ENCODE measurements around the gene ZNF423.

The ZNF423 gene

GRCh38 chr16:49854796-49855203, 1.1 kb downstream of the ZNF423 start:
- Histone ChIP-seq H3K27me3 (ENCODE audit: control insufficient read depth, insufficient read depth, low read length) (peaks cover 56% of the 10 kb centered on the region), H3K9ac (ENCODE audit: low read depth, low read length) (peak overlapping the region; percentile 54)

GRCh38 chr16:49854188-49854795, 1.6 kb downstream of the ZNF423 start:
- H3K27me3 ChIP-seq (ENCODE audit: control insufficient read depth, insufficient read depth, low read length) = peaks cover 55% of the 10 kb centered on the region
- no peaks in the 10 kb centered on the region for H3K36me3 ChIP-seq (ENCODE audit: insufficient read depth, low read length)
- peak overlapping the region; percentile 70 for H3K4me3 ChIP-seq (ENCODE audit: low read length)
- peak overlapping the region; percentile 54 for H3K9ac ChIP-seq (ENCODE audit: low read depth, low read length)
- peak overlapping the region; percentile 84 for H3K4me2 ChIP-seq (ENCODE audit: low read length)
- no peaks in the 10 kb centered on the region for H3K9me3 ChIP-seq (replicated peaks; ENCODE audit: low read length)
- H3K4me1 ChIP-seq (ENCODE audit: control insufficient read depth, insufficient read depth, low read length) = peaks cover 13% of the 10 kb centered on the region

More at GRCh38 chr16:49854796-49855203, 1.1 kb downstream of the ZNF423 start:
- no peaks in the 10 kb centered on the region for H3K9me3 ChIP-seq (replicated peaks; ENCODE audit: low read length)
- peaks cover 13% of the 10 kb centered on the region for H3K4me1 ChIP-seq (ENCODE audit: control insufficient read depth, insufficient read depth, low read length)
- H3K4me3 ChIP-seq (ENCODE audit: low read length) = peak overlapping the region; percentile 70
- no peaks in the 10 kb centered on the region for H3K36me3 ChIP-seq (ENCODE audit: insufficient read depth, low read length)
- H3K4me2 ChIP-seq (ENCODE audit: low read length) = peak overlapping the region; percentile 84

GRCh38 chr16:49852279-49852678, 3.6 kb downstream of the ZNF423 start:
- Histone ChIP-seq H3K4me3 (ENCODE audit: low read length) (no peak overlapping the region), H3K9me3 (replicated peaks; ENCODE audit: low read length) (no peaks in the 10 kb centered on the region), H3K27me3 (ENCODE audit: control insufficient read depth, insufficient read depth, low read length) (peaks cover 39% of the 10 kb centered on the region), H3K4me2 (ENCODE audit: low read length) (no peak overlapping the region), H3K36me3 (ENCODE audit: insufficient read depth, low read length) (no peaks in the 10 kb centered on the region), H3K9ac (ENCODE audit: low read depth, low read length) (no peak overlapping the region), H3K4me1 (ENCODE audit: control insufficient read depth, insufficient read depth, low read length) (peaks cover 6% of the 10 kb centered on the region)

- no peak overlapping the region for H3K4me3 ChIP-seq (ENCODE audit: low read length)
- H3K9me3 ChIP-seq (replicated peaks; ENCODE audit: low read length) = no peaks in the 10 kb centered on the region
- H3K36me3 ChIP-seq (ENCODE audit: insufficient read depth, low read length) = no peaks in the 10 kb centered on the region
- peaks cover 39% of the 10 kb centered on the region for H3K27me3 ChIP-seq (ENCODE audit: control insufficient read depth, insufficient read depth, low read length)
- peaks cover 6% of the 10 kb centered on the region for H3K4me1 ChIP-seq (ENCODE audit: control insufficient read depth, insufficient read depth, low read length)
- H3K9ac ChIP-seq (ENCODE audit: low read depth, low read length) = no peak overlapping the region
- no peak overlapping the region for H3K4me2 ChIP-seq (ENCODE audit: low read length)
Measured at GRCh38 chr16:49851468-49851787, 4.5 kb downstream of the ZNF423 start.

- Histone ChIP-seq H3K36me3 (ENCODE audit: insufficient read depth, low read length) (no peaks in the 10 kb centered on the region), H3K9ac (ENCODE audit: low read depth, low read length) (no peak overlapping the region), H3K4me1 (ENCODE audit: control insufficient read depth, insufficient read depth, low read length) (peaks cover 6% of the 10 kb centered on the region), H3K9me3 (replicated peaks; ENCODE audit: low read length) (no peaks in the 10 kb centered on the region), H3K4me3 (ENCODE audit: low read length) (no peak overlapping the region), H3K4me2 (ENCODE audit: low read length) (no peak overlapping the region), H3K27me3 (ENCODE audit: control insufficient read depth, insufficient read depth, low read length) (peaks cover 39% of the 10 kb centered on the region)
Measured at GRCh38 chr16:49850558-49851467, 5.1 kb downstream of the ZNF423 start.

- Histone ChIP-seq H3K9me3 (replicated peaks; ENCODE audit: low read length) (no peaks in the 10 kb centered on the region), H3K4me1 (ENCODE audit: control insufficient read depth, insufficient read depth, low read length) (peaks cover 6% of the 10 kb centered on the region), H3K36me3 (ENCODE audit: insufficient read depth, low read length) (no peaks in the 10 kb centered on the region)
Measured at GRCh38 chr16:49849754-49850108, 6.2 kb downstream of the ZNF423 start.

GRCh38 chr16:49849037-49849753, 6.7 kb downstream of the ZNF423 start:
- peaks cover 34% of the 10 kb centered on the region for H3K27me3 ChIP-seq (ENCODE audit: control insufficient read depth, insufficient read depth, low read length)
- no peak overlapping the region for H3K4me2 ChIP-seq (ENCODE audit: low read length)
- peaks cover under 1% of the 10 kb centered on the region for H3K4me1 ChIP-seq (ENCODE audit: control insufficient read depth, insufficient read depth, low read length)
- H3K9me3 ChIP-seq (replicated peaks; ENCODE audit: low read length) = no peaks in the 10 kb centered on the region
- H3K4me3 ChIP-seq (ENCODE audit: low read length) = no peak overlapping the region
- H3K36me3 ChIP-seq (ENCODE audit: insufficient read depth, low read length) = no peaks in the 10 kb centered on the region
- no peak overlapping the region for H3K9ac ChIP-seq (ENCODE audit: low read depth, low read length)

More at GRCh38 chr16:49849754-49850108, 6.2 kb downstream of the ZNF423 start:
- no peak overlapping the region for H3K4me3 ChIP-seq (ENCODE audit: low read length)
- H3K9ac ChIP-seq (ENCODE audit: low read depth, low read length) = no peak overlapping the region
- peaks cover 39% of the 10 kb centered on the region for H3K27me3 ChIP-seq (ENCODE audit: control insufficient read depth, insufficient read depth, low read length)
- H3K4me2 ChIP-seq (ENCODE audit: low read length) = no peak overlapping the region

- Histone ChIP-seq H3K36me3 (ENCODE audit: insufficient read depth, low read length) (no peaks in the 10 kb centered on the region), H3K4me2 (ENCODE audit: low read length) (no peak overlapping the region), H3K9me3 (replicated peaks; ENCODE audit: low read length) (no peaks in the 10 kb centered on the region), H3K9ac (ENCODE audit: low read depth, low read length) (no peak overlapping the region), H3K4me1 (ENCODE audit: control insufficient read depth, insufficient read depth, low read length) (no peaks in the 10 kb centered on the region), H3K27me3 (ENCODE audit: control insufficient read depth, insufficient read depth, low read length) (peaks cover 28% of the 10 kb centered on the region), H3K4me3 (ENCODE audit: low read length) (no peak overlapping the region)
Measured at GRCh38 chr16:49848530-49848929, 7.4 kb downstream of the ZNF423 start.

GRCh38 chr16:49846800-49847199, 9.1 kb downstream of the ZNF423 start:
- H3K9ac ChIP-seq (ENCODE audit: low read depth, low read length) = no peak overlapping the region
- no peaks in the 10 kb centered on the region for H3K36me3 ChIP-seq (ENCODE audit: insufficient read depth, low read length)
- no peak overlapping the region for H3K4me3 ChIP-seq (ENCODE audit: low read length)
- no peaks in the 10 kb centered on the region for H3K4me1 ChIP-seq (ENCODE audit: control insufficient read depth, insufficient read depth, low read length)
- H3K4me2 ChIP-seq (ENCODE audit: low read length) = no peak overlapping the region
- H3K9me3 ChIP-seq (replicated peaks; ENCODE audit: low read length) = no peaks in the 10 kb centered on the region
- H3K27me3 ChIP-seq (ENCODE audit: control insufficient read depth, insufficient read depth, low read length) = peaks cover 24% of the 10 kb centered on the region

GRCh38 chr16:49844359-49844758, 11.6 kb downstream of the ZNF423 start:
- H3K4me1 ChIP-seq (ENCODE audit: control insufficient read depth, insufficient read depth, low read length) = no peaks in the 10 kb centered on the region
- peaks cover 21% of the 10 kb centered on the region for H3K27me3 ChIP-seq (ENCODE audit: control insufficient read depth, insufficient read depth, low read length)
- no peak overlapping the region for H3K4me3 ChIP-seq (ENCODE audit: low read length)
- H3K9me3 ChIP-seq (replicated peaks; ENCODE audit: low read length) = no peaks in the 10 kb centered on the region
- H3K36me3 ChIP-seq (ENCODE audit: insufficient read depth, low read length) = no peaks in the 10 kb centered on the region
- H3K4me2 ChIP-seq (ENCODE audit: low read length) = no peak overlapping the region
- H3K9ac ChIP-seq (ENCODE audit: low read depth, low read length) = no peak overlapping the region

GRCh38 chr16:49843758-49844157, 12.2 kb downstream of the ZNF423 start:
- Histone ChIP-seq H3K9ac (ENCODE audit: low read depth, low read length) (no peak overlapping the region), H3K4me2 (ENCODE audit: low read length) (no peak overlapping the region), H3K36me3 (ENCODE audit: insufficient read depth, low read length) (no peaks in the 10 kb centered on the region), H3K4me3 (ENCODE audit: low read length) (no peak overlapping the region), H3K4me1 (ENCODE audit: control insufficient read depth, insufficient read depth, low read length) (no peaks in the 10 kb centered on the region), H3K9me3 (replicated peaks; ENCODE audit: low read length) (no peaks in the 10 kb centered on the region), H3K27me3 (ENCODE audit: control insufficient read depth, insufficient read depth, low read length) (peaks cover 24% of the 10 kb centered on the region)

Measured in skeletal muscle satellite cell (primary cell).